H1 (cell line): ENCODE measurements around the gene MRPL22. TPM values are rescaled to one million over a fixed set of nuclear protein-coding genes. Genes with fewer than 3 reads are reported as not detected.

Source experiments
- CTCF ChIA-PET: fragments of 300-600 bp; sonication (Branson Sonifier 250); formaldehyde crosslinking; loops from one replicate; lab custom pipeline; 2021; ENCODE audit not compliant: partially characterized antibody; lab: Charles Lee
- POLR2A ChIA-PET: fragments of 300-600 bp; sonication (Branson Sonifier 250); formaldehyde crosslinking; loops from one replicate; lab custom pipeline; 2021; ENCODE audit warnings: inconsistent platforms; ENCODE audit not compliant: partially characterized antibody; lab: Charles Lee
- DNase-seq, 2 experiments: peaks; one replicate each; pipeline versions ENCODE4 v3.0.0 to v3.0.0-alpha.2; 2010 to 2022; ENCODE audit warnings: low spot score in 2 of 2, low read depth in 1 of 2, mixed read lengths in 1 of 2
- FAIRE-seq: peaks from 2 replicates; lab custom pipeline; 2011; peaks lifted over from hg19 to GRCh38; lab: Jason Lieb, UNC
- H2AFZ ChIP-seq: 2 replicates; pipeline ENCODE4 v1.8.1; 2012; ENCODE audit warnings: low read length, inconsistent platforms
- H2AK5ac ChIP-seq: 2 replicates; pipeline ENCODE4 v1.6.1; 2013; ENCODE audit warnings: low read depth, low read length
- H2BK120ac ChIP-seq: replicated peaks from 2 replicates; pipeline ENCODE3; 2013; ENCODE audit warnings: low read depth, low read length, inconsistent platforms
- H2BK12ac ChIP-seq: 2 replicates; pipeline ENCODE4 v1.6.1; 2013; ENCODE audit warnings: low read depth, low read length
- H2BK15ac ChIP-seq: 2 replicates; pipeline ENCODE4 v1.6.1; 2013; ENCODE audit warnings: low read length
- H2BK20ac ChIP-seq: 2 replicates; pipeline ENCODE4 v1.6.1; 2013; ENCODE audit warnings: low read length
- H2BK5ac ChIP-seq: 2 replicates; pipeline ENCODE4 v1.6.1; 2013; ENCODE audit warnings: low read depth, low read length
- H3K14ac ChIP-seq: 2 replicates; pipeline ENCODE4 v1.6.1; 2013; ENCODE audit warnings: inconsistent platforms; ENCODE audit not compliant: insufficient read length
- H3K18ac ChIP-seq: 2 replicates; pipeline ENCODE4 v1.6.1; 2013; ENCODE audit warnings: low read length; ENCODE audit errors: extremely low read depth
- H3K23ac ChIP-seq: 2 replicates; pipeline ENCODE4 v1.6.1; 2013; ENCODE audit warnings: inconsistent platforms; ENCODE audit not compliant: insufficient read length
- H3K23me2 ChIP-seq: 2 replicates; pipeline ENCODE4 v1.6.1; 2013; ENCODE audit warnings: low read depth, low read length
- H3K27ac ChIP-seq: 2 replicates; pipeline ENCODE4 v1.6.1; 2011; ENCODE audit warnings: low read depth, low read length, inconsistent platforms
- H3K27me3 ChIP-seq, 4 experiments: replicated peaks in 1 of 4; 1 replicate in 1 of 4; 2 replicates in 3 of 4; pipeline versions ENCODE4 v1.6.1 to v1.8.1; 2011 to 2013; ENCODE audit warnings: low read length in 3 of 4, mild to moderate bottlenecking in 3 of 4, inconsistent platforms in 2 of 4, mixed read lengths in 2 of 4, moderate library complexity in 1 of 4; ENCODE audit not compliant: control insufficient read depth in 3 of 4, insufficient read depth in 3 of 4; ENCODE audit errors: extremely low read depth in 1 of 4
- H3K36me3 ChIP-seq, 4 experiments: 2 replicates each; pipeline versions ENCODE4 v1.6.1 to v1.8.1; 2011 to 2013; ENCODE audit warnings: mild to moderate bottlenecking in 4 of 4, low read length in 3 of 4, moderate library complexity in 2 of 4, control low read depth in 1 of 4, inconsistent platforms in 1 of 4; ENCODE audit not compliant: insufficient read depth in 4 of 4, control insufficient read depth in 2 of 4
- H3K4ac ChIP-seq: replicated peaks from 2 replicates; pipeline ENCODE3; 2013; ENCODE audit warnings: low read length, low read depth, mixed read lengths, inconsistent platforms; ENCODE audit not compliant: insufficient read length
- H3K4me1 ChIP-seq, 4 experiments: replicated peaks in 1 of 4; 1 replicate in 1 of 4; 2 replicates in 3 of 4; pipeline versions ENCODE4 v1.6.1 to v1.8.1; 2011 to 2013; ENCODE audit warnings: low read length in 3 of 4, inconsistent platforms in 2 of 4, mixed read lengths in 1 of 4; ENCODE audit not compliant: insufficient read depth in 4 of 4, control insufficient read depth in 3 of 4
- H3K4me2 ChIP-seq, 2 experiments: 2 replicates each; pipeline versions ENCODE4 v1.6.1 to v1.8.1; 2011 to 2013; ENCODE audit warnings: low read depth in 2 of 2, low read length in 2 of 2, control low read depth in 1 of 2, inconsistent platforms in 1 of 2, mild to moderate bottlenecking in 1 of 2; ENCODE audit not compliant: insufficient read depth in 1 of 2
- H3K4me3 ChIP-seq, 4 experiments: fragments of 200-600, 300-600 bp in 1 of 4; sonication (generic), shearing (Covaris generic), sonication (Bioruptor Twin) in 1 of 4; 2 replicates each; pipeline versions ENCODE4 v1.5.1 to v1.8.1; 2011 to 2016; ENCODE audit warnings: low read length in 4 of 4, low read depth in 3 of 4, control low read depth in 2 of 4, inconsistent platforms in 2 of 4, mild to moderate bottlenecking in 2 of 4, mixed read lengths in 1 of 4, moderate library complexity in 1 of 4; ENCODE audit not compliant: insufficient read depth in 2 of 4; ENCODE audit errors: extremely low read depth in 1 of 4
- H3K56ac ChIP-seq: replicated peaks from 2 replicates; pipeline ENCODE3; 2013; ENCODE audit warnings: low read depth, mild to moderate bottlenecking, mixed read lengths, low read length, inconsistent platforms; ENCODE audit not compliant: insufficient read length
- H3K79me1 ChIP-seq: 2 replicates; pipeline ENCODE4 v1.6.1; 2013; ENCODE audit warnings: low read depth, low read length, control low read depth
- H3K79me2 ChIP-seq, 2 experiments: 2 replicates each; pipeline versions ENCODE4 v1.6.1 to v1.8.1; 2012 to 2013; ENCODE audit warnings: low read length in 2 of 2, mild to moderate bottlenecking in 2 of 2, inconsistent platforms in 1 of 2; ENCODE audit not compliant: insufficient read depth in 2 of 2, control insufficient read depth in 1 of 2
- H3K9ac ChIP-seq, 4 experiments: replicated peaks in 1 of 4; 1 replicate in 1 of 4; 2 replicates in 3 of 4; pipeline versions ENCODE4 v1.6.1 to v1.8.1; 2011 to 2013; ENCODE audit warnings: low read depth in 3 of 4, low read length in 3 of 4, control low read depth in 2 of 4, mild to moderate bottlenecking in 2 of 4, moderate library complexity in 2 of 4, inconsistent platforms in 1 of 4; ENCODE audit errors: extremely low read depth in 1 of 4
- H3K9me3 ChIP-seq, 2 experiments: 2 replicates each; pipeline versions ENCODE4 v1.6.1 to v1.8.1; 2012 to 2013; ENCODE audit warnings: mild to moderate bottlenecking in 2 of 2, moderate library complexity in 2 of 2, control low read depth in 1 of 2, inconsistent platforms in 1 of 2, low read depth in 1 of 2, low read length in 1 of 2, mixed read lengths in 1 of 2; ENCODE audit not compliant: insufficient read depth in 2 of 2
- H4K20me1 ChIP-seq, 2 experiments: replicated peaks in 1 of 2; 2 replicates each; pipeline versions ENCODE3 to v1.8.1; 2011 to 2013; ENCODE audit warnings: inconsistent platforms in 2 of 2, low read length in 2 of 2, mild to moderate bottlenecking in 1 of 2; ENCODE audit not compliant: insufficient read depth in 2 of 2, control insufficient read depth in 1 of 2
- H4K5ac ChIP-seq: 2 replicates; pipeline ENCODE4 v1.6.1; 2013; ENCODE audit warnings: low read length, low read depth, mixed read lengths, inconsistent platforms; ENCODE audit not compliant: insufficient read length
- H4K8ac ChIP-seq: 2 replicates; pipeline ENCODE4 v1.8.0; 2013; ENCODE audit warnings: mild to moderate bottlenecking, moderate library complexity, low read length, inconsistent platforms; ENCODE audit not compliant: insufficient read depth; ENCODE audit errors: extremely low read depth
- H4K91ac ChIP-seq: replicated peaks from 2 replicates; pipeline ENCODE3; 2013; ENCODE audit warnings: low read length, mixed read lengths, inconsistent platforms; ENCODE audit not compliant: insufficient read length
- BCL11A ChIP-seq, 2 experiments: IDR thresholded peaks; one replicate each; pipeline ENCODE4 v1.6.1; 2011; ENCODE audit warnings: low read depth in 2 of 2, low read length in 2 of 2, mild to moderate bottlenecking in 2 of 2
- CHD2 ChIP-seq: IDR thresholded peaks from 2 replicates; pipeline ENCODE4 v1.6.1; 2012; ENCODE audit warnings: low read length, improper control_type of control experiment
- E2F6 ChIP-seq: IDR thresholded peaks from 2 replicates; pipeline ENCODE4 v1.6.1; 2012; ENCODE audit warnings: inconsistent platforms
- NRF1 ChIP-seq: IDR thresholded peaks from 2 replicates; pipeline ENCODE4 v1.6.1; 2011; ENCODE audit warnings: mild to moderate bottlenecking, low read depth, low read length, improper control_type of control experiment
- POU5F1 ChIP-seq: IDR thresholded peaks from 2 replicates; pipeline ENCODE4 v1.6.1; 2011; ENCODE audit warnings: low read depth, mild to moderate bottlenecking, low read length, moderate library complexity
- SIRT6 ChIP-seq: IDR thresholded peaks from one replicate; pipeline ENCODE4 v1.7.1; 2012; ENCODE audit warnings: low read length, inconsistent platforms
- WGBS, 2 experiments: shearing (Covaris generic) in 1 of 2; methylation state at CpG; one replicate each; pipeline versions ENCODE4 v1.1.6 to v1.1.7; 2013 to 2015; ENCODE audit warnings: low lambda C conversion rate in 2 of 2, mixed read lengths in 2 of 2, inconsistent platforms in 1 of 2, low coverage in 1 of 2, missing lambda C conversion rate in 1 of 2; ENCODE audit not compliant: insufficient replicate concordance in 2 of 2, insufficient coverage in 1 of 2, insufficient read length in 1 of 2; ENCODE audit errors: extremely low coverage in 1 of 2, missing lambda C conversion rate in 1 of 2; 5-methylcytosine and 5-hydroxymethylcytosine counted together
- polyA plus RNA-seq, 7 experiments: library from polyadenylated mRNA; depleted of rRNA in 3 of 7; stranded (reverse) in 5 of 7; unstranded in 2 of 7; fragments of >200 nt in 5 of 7; fragments of 200-250 nt in 2 of 7; gene quantifications; 1 replicate in 5 of 7; 2 replicates in 1 of 7; 4 replicates in 1 of 7; pipeline versions ENCODE4 v1.2.1 to v1.2.3, GENCODE V29; 2011 to 2013; ENCODE audit warnings: missing spikeins in 2 of 7, mixed read lengths in 2 of 7
- total RNA-seq: library from RNA; stranded (reverse); fragmentation: NEBNext Ultra II Directional; extraction: Animal tissue kit (Norgen Biotek cat#: 25700); gene quantifications from 2 replicates; pipeline ENCODE4 v1.2.1, GENCODE V29; 2021
- TF ChIP-seq, protein P1 (sequence below): IDR thresholded peaks from 2 replicates; pipeline ENCODE4 v1.6.1; 2012; ENCODE audit warnings: low read length, inconsistent platforms

Gene MRPL22
- total and polyA plus RNA-seq, 2 of the 8 experiments (the other 6 are each of a cell fraction or from before 2014, with no cell fraction given): 46.8 to 65.6 TPM

DNA sequence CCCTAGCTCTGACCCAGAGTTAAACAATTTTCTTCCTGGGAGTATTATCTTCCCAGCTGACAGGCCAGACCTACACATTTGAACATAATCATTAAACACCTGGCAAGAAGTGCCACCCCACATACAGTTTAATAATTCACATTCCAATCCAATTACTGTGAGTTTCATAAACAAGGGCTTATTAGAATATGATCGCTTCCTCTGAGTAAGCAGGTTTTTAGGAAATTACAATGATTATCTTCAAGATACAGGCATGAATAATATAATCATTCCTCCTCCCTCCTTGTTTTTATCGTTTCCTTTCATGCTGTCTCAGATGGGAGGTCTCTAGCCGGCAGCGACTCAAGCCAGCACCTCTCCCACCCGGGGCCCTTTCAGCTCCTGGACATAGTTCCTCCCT lies 56.9 kb downstream of the MRPL22 start:
- no peak for FAIRE-seq
- Histone ChIP-seq H2BK20ac (no peak overlapping the region), H3K79me1 (no peaks in the 10 kb centered on the region), H2BK12ac (no peak overlapping the region), H3K79me2 (no peaks in the 10 kb centered on the region), H4K8ac (no peak overlapping the region), H4K5ac (no peak overlapping the region), H3K4me1 (no peaks in the 10 kb centered on the region; a peak in 1 of 7 replicates), H3K27ac (no peak overlapping the region), H2BK5ac (no peak overlapping the region), H3K14ac (no peak overlapping the region), H3K23ac (no peak overlapping the region), H3K23me2 (no peaks in the 10 kb centered on the region), H2BK120ac (no peak overlapping the region), H4K91ac (no peak overlapping the region), H3K56ac (no peak overlapping the region), H3K18ac (no peak overlapping the region), H3K9ac (no peak overlapping the region), H3K36me3 (no peaks in the 10 kb centered on the region), H2BK15ac (no peak overlapping the region), H4K20me1 (no peaks in the 10 kb centered on the region), H3K4ac (no peak overlapping the region), H3K9me3 (no peaks in the 10 kb centered on the region), H3K4me3 (no peak overlapping the region), H2AFZ (no peak overlapping the region), H2AK5ac (no peak overlapping the region), H3K27me3 (no peaks in the 10 kb centered on the region), H3K4me2 (no peak overlapping the region)
- ChIA-PET POLR2A (no interaction called here), CTCF (interaction anchor here (1.1 to 25.5 kb wide), 5 partner anchors 8 to 52 kb away, joined by 4 to 471 read pairs (median 50); no protein-coding TSS in a partner anchor)
- no peak for TF ChIP-seq POU5F1
- TF ChIP-seq BCL11A (IDR thresholded peaks at IDR 0.05; ENCODE audit: low read depth in 2 of 2, low read length in 2 of 2): no peak
- TF ChIP-seq E2F6: no peak
- TF ChIP-seq NRF1: no peak
- TF ChIP-seq, protein P1, sequence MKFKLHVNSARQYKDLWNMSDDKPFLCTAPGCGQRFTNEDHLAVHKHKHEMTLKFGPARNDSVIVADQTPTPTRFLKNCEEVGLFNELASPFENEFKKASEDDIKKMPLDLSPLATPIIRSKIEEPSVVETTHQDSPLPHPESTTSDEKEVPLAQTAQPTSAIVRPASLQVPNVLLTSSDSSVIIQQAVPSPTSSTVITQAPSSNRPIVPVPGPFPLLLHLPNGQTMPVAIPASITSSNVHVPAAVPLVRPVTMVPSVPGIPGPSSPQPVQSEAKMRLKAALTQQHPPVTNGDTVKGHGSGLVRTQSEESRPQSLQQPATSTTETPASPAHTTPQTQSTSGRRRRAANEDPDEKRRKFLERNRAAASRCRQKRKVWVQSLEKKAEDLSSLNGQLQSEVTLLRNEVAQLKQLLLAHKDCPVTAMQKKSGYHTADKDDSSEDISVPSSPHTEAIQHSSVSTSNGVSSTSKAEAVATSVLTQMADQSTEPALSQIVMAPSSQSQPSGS: no peak
- no peak for TF ChIP-seq CHD2
- no peak for TF ChIP-seq SIRT6
- DNase-seq: no peak
- 89% methylated on average over 5 of the region's 5 CpGs; no CpG with 5 or more reads in 1 of the 2 experiments for WGBS, 2 experiments
